Tongue (tissue), 2 donors: Measurements from ENCODE around the gene FAM156A. TPM values are rescaled to one million over a fixed set of nuclear protein-coding genes. Genes with fewer than 3 reads are reported as not detected.
"Not testable (repeated sequence)": the region's sequence is repeated elsewhere in the genome, so short reads cannot be mapped to it uniquely, and the experiment has no call there.

Experiments used
- DNase-seq: peaks from one replicate; pipeline ENCODE4 v3.0.0-alpha.2; 2015
- total RNA-seq: library from RNA; depleted of rRNA; stranded (reverse); fragments of >200 nt; gene quantifications from one replicate; pipeline ENCODE4 v1.2.3, GENCODE V29; 2014

FAM156A gene
- total RNA-seq, 1 donor from 2014 or later: 20.6 TPM

DNA sequence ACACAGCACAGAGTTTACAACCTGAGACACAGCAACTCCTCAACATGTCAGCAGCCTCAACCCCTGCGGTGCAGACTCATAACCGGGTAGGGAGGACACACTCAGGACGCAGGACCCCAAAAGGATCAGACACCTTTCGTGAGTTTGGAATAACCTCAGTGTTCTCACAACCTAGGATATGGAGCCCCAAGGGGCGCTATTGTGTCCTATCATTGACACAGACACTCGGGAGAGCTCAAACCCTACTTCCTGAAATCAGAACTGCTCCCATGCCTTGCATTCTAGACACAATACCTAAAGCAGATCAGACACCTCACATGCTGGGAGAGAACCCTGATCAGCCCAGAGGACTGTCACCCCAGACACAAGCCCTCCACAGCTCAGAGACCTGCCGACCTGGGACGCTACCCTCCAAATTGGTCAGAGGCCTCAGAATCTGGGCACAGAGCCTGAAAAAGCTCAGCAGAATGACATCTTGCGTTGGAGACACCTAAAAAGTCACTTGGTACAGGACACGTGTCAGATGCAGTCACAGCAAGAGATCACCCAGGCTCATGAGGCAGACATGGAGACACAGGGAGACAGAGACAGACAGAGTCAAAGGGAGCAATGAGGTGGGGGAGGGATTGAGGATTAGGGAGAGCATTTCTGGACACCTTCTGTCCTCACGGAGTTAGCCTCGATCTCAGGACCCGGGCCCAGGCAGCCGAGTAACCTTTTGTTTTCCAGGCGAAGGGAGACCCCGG is 8.8 kb upstream of the FAM156A start:
- not testable (repeated sequence) for DNase-seq

DNA sequence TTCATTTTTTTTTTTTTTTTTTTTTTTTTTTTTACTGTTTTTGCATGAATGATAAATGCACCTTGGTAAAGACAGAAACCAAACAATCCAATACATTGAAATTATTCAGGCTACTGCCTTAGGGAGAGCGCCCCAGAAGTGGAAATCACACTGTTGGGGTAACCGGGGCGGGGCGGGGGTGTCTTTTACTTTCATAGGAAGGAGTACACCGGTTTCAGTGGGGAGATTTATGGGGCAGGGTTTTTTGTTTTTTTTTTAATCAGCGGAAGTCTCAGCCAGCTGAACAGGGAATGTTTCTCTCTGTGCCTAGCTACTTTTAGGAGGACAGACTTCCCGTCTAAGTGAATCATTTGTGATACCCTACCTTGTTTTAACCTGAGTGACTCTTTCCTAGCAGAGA is 643 bp upstream of the FAM156A start:
- not testable (repeated sequence) for DNase-seq

DNA sequence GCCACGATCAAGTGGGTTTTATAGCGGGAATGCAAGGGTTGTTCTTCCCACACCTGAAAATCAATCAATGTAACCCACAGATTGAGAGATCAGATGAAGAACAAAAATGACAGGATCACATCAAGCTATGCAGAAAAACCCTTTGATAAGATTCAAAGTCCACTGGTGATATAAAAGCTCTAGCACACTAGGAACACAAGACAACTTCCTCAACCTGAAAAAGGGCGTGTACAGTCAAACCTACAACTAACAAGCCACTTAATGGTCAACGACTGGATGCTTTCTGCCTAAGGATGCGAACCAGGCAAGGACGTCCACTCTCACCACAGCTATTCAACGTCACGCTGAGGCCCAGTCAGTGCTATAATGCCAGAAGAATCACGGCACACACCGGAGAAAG is 8.4 kb downstream of the FAM156A start:
- DNase-seq: not testable (repeated sequence)

DNA sequence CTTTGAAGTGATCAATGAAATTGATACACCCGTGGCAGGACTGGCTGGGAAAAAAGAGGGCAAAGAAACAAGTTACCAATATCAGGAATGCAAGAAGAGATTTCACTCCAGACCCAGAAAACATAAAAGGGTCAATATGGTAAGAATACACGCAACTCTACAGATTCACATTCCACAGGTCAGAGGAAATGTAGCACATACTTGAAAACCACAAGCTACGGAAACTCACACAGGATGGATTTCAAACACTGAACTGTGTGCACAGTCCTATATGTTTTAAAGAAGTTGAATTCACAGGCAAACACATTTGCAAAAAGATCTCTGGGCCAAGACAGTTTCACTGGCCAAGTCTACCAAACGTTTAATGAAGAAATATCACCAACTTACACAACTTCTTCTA is 9.0 kb downstream of the FAM156A start:
- not testable (repeated sequence) for DNase-seq

DNA sequence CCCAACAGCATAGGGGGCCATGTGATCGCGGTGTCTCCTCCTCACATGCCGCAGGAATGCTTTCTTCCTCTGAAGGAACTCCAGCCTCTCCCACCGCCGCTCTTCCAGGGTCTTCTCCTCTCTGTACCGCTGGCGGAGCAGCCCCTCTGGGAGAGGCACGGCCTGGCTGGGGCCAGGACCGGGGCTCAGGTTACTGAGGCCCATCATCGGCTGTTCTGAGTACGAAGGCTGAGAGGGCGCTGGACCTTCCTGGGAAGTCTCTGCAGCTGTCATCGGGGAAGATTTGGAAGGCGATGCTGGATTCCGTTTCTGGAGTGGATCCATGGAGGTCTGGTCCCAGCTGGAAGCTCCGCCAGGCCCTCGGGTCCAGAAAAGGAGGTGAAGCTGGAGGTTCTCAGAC is 10.1 kb downstream of the FAM156A start:
- DNase-seq: not testable (repeated sequence)

DNA sequence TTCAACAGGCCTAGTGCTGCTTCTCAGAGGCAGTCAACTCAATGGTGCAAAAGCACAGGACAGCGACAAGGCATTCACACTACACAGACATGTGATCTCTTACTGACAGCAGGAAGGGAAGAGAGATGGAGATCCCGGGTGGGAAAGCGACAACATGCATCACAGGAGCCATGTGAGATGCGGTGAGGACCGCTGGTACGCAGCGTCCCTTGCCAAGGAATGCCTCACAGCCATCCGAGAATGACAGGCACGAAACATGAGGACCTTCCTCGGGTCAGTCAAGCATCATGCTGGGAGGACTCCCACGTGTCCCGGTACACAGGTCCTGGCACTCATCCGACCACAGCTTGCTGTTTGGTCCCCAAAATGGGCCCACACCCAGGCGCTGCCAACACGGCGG is 10.8 kb downstream of the FAM156A start:
- not testable (repeated sequence) for DNase-seq

DNA sequence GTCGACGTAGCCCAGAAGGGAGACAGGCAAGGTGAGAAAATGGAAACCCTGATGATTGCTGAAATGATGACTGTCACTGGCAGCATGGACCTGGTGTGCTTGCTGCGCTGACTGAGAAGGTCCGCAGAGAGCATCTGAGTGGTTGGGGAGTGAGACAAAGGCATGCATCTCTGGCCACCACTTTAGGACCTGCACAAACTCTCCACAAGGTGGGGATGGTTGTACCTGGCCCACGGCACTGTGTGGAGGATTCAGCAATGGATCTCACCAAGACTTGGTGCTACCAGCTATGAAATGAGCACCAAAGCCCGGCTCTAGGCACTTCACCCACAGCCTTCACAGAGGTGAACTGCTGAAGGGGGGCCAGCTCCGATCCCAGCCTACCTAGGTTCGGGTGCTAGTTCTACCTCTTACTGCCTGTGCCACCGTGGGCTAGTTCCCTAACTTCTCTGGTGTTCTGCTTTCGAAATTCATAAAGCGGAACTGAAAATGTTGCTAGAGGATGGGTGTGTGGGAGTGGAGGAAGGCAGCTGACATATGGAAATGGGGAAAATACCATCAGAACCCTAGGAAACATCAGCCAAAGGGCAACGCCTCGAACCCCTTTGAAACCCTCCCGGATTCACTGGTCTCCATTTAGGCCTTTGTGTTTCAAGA is 12.4 kb downstream of the FAM156A start:
- not testable (repeated sequence) for DNase-seq

DNA sequence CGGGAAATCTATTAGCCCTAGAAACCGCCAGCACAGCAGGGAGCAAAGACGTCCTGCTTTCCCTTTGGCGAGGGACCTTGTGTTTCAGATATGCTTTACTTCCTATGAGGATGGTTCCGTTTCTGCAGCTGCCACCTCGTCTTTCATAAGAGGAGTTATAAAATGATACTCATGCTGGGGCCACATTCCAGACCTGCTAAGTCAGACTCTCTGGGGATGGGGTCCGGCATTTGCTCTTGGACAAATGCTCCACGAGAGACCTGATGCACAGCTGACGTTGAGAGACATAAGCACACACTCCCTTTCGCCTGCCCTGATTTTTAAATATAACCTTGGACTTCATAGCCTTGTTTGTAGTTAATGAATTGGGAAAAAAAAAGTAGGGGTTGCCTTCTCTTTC is 16.6 kb downstream of the FAM156A start:
- not testable (repeated sequence) for DNase-seq

DNA sequence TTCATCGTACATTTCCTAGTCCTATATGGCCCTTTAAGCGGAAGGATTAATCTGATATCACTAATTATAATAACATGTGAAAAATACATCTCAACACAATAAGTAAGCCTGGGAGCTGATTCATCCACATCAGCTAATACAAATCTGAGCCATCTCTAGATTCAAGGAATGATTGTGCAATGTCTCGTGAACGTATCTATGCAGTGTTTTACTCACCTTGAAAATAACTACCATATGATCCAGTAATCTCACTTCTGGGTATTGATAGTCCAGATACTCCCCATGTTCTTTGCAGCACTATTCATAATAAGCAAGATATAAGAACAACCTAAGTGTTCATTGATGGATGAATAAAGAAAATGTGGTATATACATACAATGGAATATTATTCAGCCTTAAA is 17.6 kb downstream of the FAM156A start:
- DNase-seq: not testable (repeated sequence)

DNA sequence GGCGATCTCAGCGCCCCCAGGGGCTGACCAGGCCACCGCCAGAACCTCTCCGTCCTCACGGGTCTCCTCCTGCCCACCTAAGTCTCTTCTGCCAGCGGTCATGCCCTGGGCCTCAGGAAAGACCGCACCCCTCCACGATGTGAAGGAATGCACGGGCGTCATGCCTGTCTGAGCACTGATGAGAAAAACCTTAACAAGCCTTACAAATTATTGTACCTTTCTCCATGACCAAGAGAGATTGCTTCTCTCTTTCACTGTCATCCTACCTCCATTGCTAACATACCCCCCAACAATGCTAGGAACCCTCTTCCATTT is 22.9 kb downstream of the FAM156A start:
- DNase-seq: not testable (repeated sequence)

DNA sequence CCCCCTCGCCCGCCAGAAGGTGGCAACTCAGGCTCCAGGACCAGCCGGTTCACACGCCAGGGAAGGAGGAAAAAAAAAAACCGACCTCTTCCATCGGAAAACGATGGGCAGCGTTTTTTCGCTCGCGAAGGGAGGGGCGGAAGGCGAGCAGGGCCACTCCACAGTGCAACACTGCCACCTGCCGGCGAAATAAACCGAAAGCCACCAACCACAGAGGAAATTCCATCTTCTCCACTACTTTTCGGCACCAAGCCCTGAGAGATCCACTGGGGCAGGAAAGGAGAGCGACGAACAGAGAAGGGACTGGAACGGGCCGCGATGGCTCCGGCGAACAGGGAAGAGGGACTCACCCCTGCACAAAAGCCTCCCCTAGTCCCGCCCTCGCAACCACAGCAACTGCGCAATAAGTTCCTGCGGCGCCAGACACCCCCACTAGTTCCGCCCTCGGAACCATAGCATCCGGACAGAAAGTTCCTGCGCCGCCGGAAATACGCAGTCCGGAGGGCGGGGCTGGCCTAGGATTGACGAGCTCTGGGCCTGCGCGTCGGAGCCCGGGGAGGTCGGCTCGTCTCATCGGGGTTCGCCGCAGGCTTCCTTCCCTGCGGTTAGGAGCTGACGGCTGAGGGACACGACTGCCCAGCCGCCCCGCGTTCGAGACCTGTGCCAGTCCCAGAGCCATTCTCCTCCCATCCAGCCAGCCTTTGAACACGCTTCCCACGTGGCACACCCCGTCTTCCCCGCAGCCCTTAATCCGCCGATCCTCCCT is 23.4 kb downstream of the FAM156A start:
- peak; percentile 96 for DNase-seq

DNA sequence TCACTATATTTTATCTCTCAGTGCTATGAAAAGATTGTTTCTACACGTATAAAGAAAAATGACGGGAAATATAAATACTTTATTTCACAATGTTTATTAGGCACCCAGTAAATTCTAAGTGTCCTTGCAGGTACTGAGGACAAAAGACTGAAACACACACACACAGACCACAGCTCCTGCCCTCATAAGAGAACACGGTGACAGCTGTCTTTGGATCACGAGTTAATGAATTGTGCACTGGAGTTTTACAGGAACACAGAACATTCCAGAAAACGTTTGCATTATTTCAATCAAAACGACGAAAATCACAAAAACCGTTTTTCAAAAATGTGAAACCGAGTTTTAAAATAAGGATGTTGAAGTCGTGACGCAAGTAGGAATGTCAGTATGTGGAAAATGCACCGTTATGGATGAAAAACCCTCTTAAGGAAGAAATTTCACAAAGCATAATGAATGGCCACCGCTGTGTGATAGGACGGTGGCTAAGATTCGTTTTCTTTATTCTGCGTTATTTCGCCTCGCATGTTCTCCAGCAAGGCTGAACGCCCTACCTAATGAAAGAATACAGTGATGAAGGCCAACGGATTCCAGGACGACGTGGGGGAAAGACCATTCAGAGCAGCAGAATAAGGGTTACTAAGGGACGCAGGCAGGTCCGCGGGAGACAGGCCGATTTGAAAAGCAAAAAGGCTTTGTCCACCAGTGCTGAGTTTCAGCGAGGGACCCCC is 24.2 kb downstream of the FAM156A start:
- DNase-seq: no peak

DNA sequence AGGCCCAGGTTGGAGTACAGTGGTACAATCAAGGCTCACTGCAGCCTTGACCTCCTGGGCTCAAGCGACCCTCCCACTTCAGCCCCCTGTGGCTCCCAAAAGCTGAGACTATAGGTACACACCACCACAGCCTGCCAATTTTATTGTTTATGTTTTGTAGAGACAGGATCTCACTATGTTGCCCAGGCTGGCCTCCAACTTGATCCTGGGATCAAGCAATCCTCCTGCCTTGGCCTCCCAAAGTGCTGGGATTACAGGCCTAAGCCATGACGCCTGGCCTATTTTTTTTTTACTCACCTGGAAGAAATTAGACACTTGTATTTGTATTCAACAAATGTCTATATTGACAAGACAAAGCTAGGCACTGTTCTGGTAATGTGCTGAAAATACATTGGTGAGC is 25.1 kb downstream of the FAM156A start:
- no peak for DNase-seq

DNA sequence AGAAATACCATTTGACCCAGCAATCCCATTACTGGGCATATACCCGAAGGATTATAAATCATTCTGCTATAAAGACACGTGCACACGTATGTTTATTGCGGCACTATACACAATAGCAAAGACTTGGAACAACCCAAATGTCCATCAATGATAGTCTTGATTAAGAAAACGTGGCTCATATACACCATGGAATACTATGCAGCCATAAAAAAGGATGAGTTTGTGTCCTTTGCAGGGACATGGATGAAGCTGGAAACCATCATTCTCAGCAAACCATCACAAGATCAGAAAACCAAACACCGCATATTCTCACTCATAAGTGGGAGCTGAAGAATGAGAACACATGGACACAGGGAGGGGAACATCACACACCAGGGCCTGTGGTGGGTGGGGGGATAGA is 28.1 kb downstream of the FAM156A start:
- not testable (repeated sequence) for DNase-seq

DNA sequence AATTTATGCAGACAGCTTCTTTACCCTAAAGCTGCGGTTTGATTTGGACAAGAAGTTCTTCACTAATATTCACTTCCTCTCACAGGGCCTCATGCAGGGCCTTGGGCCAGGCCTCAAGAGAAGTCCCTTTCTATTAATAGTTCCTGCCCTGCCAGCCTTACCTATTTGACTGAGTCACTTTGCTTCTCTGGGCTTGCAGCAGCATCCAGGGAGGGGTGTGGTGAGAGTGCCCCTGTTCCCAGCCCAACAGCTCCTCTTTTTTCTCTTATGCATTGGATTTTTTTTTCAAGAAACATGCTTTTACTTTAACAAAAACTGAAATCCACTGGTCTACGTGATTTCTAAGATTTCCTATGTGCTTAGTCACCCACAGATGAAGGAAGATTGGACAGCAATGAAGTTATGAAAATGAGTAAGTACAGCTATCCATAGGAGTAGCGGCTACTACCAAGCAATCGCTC is 34.5 kb downstream of the FAM156A start:
- peak; percentile 50 for DNase-seq

DNA sequence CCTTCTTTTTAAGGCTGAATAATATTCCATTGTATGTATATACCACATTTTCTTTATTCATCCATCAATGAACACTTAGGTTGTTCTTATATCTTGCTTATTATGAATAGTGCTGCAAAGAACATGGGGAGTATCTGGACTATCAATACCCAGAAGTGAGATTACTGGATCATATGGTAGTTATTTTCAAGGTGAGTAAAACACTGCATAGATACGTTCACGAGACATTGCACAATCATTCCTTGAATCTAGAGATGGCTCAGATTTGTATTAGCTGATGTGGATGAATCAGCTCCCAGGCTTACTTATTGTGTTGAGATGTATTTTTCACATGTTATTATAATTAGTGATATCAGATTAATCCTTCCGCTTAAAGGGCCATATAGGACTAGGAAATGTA is 43.6 kb downstream of the FAM156A start:
- DNase-seq: not testable (repeated sequence)

DNA sequence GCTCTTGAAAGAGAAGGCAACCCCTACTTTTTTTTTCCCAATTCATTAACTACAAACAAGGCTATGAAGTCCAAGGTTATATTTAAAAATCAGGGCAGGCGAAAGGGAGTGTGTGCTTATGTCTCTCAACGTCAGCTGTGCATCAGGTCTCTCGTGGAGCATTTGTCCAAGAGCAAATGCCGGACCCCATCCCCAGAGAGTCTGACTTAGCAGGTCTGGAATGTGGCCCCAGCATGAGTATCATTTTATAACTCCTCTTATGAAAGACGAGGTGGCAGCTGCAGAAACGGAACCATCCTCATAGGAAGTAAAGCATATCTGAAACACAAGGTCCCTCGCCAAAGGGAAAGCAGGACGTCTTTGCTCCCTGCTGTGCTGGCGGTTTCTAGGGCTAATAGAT is 44.6 kb downstream of the FAM156A start:
- DNase-seq: not testable (repeated sequence)

DNA sequence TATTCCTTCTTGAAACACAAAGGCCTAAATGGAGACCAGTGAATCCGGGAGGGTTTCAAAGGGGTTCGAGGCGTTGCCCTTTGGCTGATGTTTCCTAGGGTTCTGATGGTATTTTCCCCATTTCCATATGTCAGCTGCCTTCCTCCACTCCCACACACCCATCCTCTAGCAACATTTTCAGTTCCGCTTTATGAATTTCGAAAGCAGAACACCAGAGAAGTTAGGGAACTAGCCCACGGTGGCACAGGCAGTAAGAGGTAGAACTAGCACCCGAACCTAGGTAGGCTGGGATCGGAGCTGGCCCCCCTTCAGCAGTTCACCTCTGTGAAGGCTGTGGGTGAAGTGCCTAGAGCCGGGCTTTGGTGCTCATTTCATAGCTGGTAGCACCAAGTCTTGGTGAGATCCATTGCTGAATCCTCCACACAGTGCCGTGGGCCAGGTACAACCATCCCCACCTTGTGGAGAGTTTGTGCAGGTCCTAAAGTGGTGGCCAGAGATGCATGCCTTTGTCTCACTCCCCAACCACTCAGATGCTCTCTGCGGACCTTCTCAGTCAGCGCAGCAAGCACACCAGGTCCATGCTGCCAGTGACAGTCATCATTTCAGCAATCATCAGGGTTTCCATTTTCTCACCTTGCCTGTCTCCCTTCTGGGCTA is 48.9 kb downstream of the FAM156A start:
- DNase-seq: not testable (repeated sequence)

DNA sequence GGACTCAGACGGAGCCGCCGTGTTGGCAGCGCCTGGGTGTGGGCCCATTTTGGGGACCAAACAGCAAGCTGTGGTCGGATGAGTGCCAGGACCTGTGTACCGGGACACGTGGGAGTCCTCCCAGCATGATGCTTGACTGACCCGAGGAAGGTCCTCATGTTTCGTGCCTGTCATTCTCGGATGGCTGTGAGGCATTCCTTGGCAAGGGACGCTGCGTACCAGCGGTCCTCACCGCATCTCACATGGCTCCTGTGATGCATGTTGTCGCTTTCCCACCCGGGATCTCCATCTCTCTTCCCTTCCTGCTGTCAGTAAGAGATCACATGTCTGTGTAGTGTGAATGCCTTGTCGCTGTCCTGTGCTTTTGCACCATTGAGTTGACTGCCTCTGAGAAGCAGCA is 50.4 kb downstream of the FAM156A start:
- not testable (repeated sequence) for DNase-seq

DNA sequence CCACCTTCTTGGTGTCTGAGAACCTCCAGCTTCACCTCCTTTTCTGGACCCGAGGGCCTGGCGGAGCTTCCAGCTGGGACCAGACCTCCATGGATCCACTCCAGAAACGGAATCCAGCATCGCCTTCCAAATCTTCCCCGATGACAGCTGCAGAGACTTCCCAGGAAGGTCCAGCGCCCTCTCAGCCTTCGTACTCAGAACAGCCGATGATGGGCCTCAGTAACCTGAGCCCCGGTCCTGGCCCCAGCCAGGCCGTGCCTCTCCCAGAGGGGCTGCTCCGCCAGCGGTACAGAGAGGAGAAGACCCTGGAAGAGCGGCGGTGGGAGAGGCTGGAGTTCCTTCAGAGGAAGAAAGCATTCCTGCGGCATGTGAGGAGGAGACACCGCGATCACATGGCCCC is 51.2 kb downstream of the FAM156A start:
- not testable (repeated sequence) for DNase-seq

DNA sequence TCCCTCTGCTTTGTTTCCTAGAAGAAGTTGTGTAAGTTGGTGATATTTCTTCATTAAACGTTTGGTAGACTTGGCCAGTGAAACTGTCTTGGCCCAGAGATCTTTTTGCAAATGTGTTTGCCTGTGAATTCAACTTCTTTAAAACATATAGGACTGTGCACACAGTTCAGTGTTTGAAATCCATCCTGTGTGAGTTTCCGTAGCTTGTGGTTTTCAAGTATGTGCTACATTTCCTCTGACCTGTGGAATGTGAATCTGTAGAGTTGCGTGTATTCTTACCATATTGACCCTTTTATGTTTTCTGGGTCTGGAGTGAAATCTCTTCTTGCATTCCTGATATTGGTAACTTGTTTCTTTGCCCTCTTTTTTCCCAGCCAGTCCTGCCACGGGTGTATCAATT is 52.2 kb downstream of the FAM156A start:
- not testable (repeated sequence) for DNase-seq

DNA sequence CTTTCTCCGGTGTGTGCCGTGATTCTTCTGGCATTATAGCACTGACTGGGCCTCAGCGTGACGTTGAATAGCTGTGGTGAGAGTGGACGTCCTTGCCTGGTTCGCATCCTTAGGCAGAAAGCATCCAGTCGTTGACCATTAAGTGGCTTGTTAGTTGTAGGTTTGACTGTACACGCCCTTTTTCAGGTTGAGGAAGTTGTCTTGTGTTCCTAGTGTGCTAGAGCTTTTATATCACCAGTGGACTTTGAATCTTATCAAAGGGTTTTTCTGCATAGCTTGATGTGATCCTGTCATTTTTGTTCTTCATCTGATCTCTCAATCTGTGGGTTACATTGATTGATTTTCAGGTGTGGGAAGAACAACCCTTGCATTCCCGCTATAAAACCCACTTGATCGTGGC is 52.8 kb downstream of the FAM156A start:
- DNase-seq: not testable (repeated sequence)
